K562 (cell line): ENCODE data around the gene EFCAB5. TPM values are rescaled to one million over a fixed set of nuclear protein-coding genes. Genes with fewer than 3 reads are reported as not detected.

Source experiments
- ATAC-seq: fragments of 200-7000 bp; cut with Tn5 transposase; 3 replicates; pipeline ENCODE4 v1.9.1; 2020; ENCODE audit warnings: moderate library complexity
- BruUV-seq: library from RNA; stranded (reverse); fragments of 400-500 nt; replicated peaks from 2 replicates; lab custom pipeline; 2021; lab: Mats Ljungman, UMichigan
- CTCF ChIA-PET: fragments of 300-600 bp; formaldehyde crosslinking; extraction: SDS; loops from one replicate; lab custom pipeline; 2021; ENCODE audit warnings: low intra/inter-chr PET ratio; lab: Yijun Ruan, JAX
- POLR2A ChIA-PET: fragments of 300-600, 350-650 bp; sonication (Branson Sonifier 250); formaldehyde crosslinking; extraction: SDS; loops from one replicate; lab custom pipeline; 2021; ENCODE audit warnings: antibody characterized with exemption, inconsistent platforms; lab: Yijun Ruan, JAX
- DNase-seq, 4 experiments: peaks; one replicate each; pipeline versions ENCODE4 v3.0.0 to v3.0.0-alpha.2; 2011 to 2018; ENCODE audit warnings: low spot score in 3 of 4, mixed read lengths in 3 of 4; ENCODE audit errors: extremely low read depth in 1 of 4
- FAIRE-seq: peaks from 2 replicates; lab custom pipeline; 2011; peaks lifted over from hg19 to GRCh38; lab: Jason Lieb, UNC
- H2AFZ ChIP-seq: 2 replicates; pipeline ENCODE4 v1.6.0; 2011; ENCODE audit warnings: low read depth, low read length, control low read depth, inconsistent platforms
- H3K27ac ChIP-seq: fragments of 200-600 bp; 3 replicates; pipeline ENCODE4 v1.8.0; 2011; ENCODE audit warnings: low read depth, mild to moderate bottlenecking, control low read depth, inconsistent platforms, low read length, moderate library complexity, mixed read lengths; ENCODE audit errors: extremely low read depth
- H3K27me3 ChIP-seq, 2 experiments: fragments of 300-600 bp in 1 of 2; 2 replicates in 1 of 2; 3 replicates in 1 of 2; pipeline versions ENCODE4 v1.6.0 to v1.8.0; 2011; ENCODE audit warnings: inconsistent platforms in 2 of 2, low read length in 2 of 2, mild to moderate bottlenecking in 1 of 2, mixed read lengths in 1 of 2, moderate library complexity in 1 of 2; ENCODE audit not compliant: control insufficient read depth in 2 of 2, insufficient read depth in 2 of 2
- H3K36me3 ChIP-seq: fragments of 300-600 bp; 3 replicates; pipeline ENCODE4 v1.8.0; 2011; ENCODE audit warnings: mild to moderate bottlenecking, low read length, inconsistent platforms; ENCODE audit not compliant: control insufficient read depth, insufficient read depth
- H3K4me1 ChIP-seq, 2 experiments: fragments of 200-600 bp in 1 of 2; replicated peaks in 1 of 2; 2 replicates in 1 of 2; 3 replicates in 1 of 2; pipeline versions ENCODE4 v1.5.1 to v1.8.0; 2011; ENCODE audit warnings: inconsistent platforms in 2 of 2, low read length in 2 of 2, mild to moderate bottlenecking in 1 of 2, mixed read lengths in 1 of 2, moderate library complexity in 1 of 2; ENCODE audit not compliant: control insufficient read depth in 2 of 2, insufficient read depth in 2 of 2
- H3K4me2 ChIP-seq: 2 replicates; pipeline ENCODE4 v1.6.1; 2011; ENCODE audit warnings: low read length, control low read depth, inconsistent platforms, mixed read lengths; ENCODE audit not compliant: insufficient read depth
- H3K4me3 ChIP-seq: fragments of 200-600 bp; sonication (generic), shearing (Covaris generic); 2 replicates; pipeline ENCODE4 v1.5.1; 2016; ENCODE audit warnings: control low read depth, inconsistent platforms
- H3K79me2 ChIP-seq: fragments of 200-600 bp; 3 replicates; pipeline ENCODE4 v1.8.0; 2011; ENCODE audit warnings: low read length, inconsistent platforms; ENCODE audit not compliant: control insufficient read depth, insufficient read depth
- H3K9ac ChIP-seq, 2 experiments: 2 replicates each; pipeline versions ENCODE4 v1.6.0 to v1.6.1; 2011; ENCODE audit warnings: low read depth in 2 of 2, low read length in 2 of 2, control low read depth in 1 of 2, inconsistent platforms in 1 of 2, mild to moderate bottlenecking in 1 of 2, mixed read lengths in 1 of 2; ENCODE audit not compliant: insufficient read depth in 1 of 2
- H3K9me1 ChIP-seq: one replicate; pipeline ENCODE4 v1.6.0; 2011; ENCODE audit warnings: inconsistent platforms, mild to moderate bottlenecking, low read length, moderate library complexity; ENCODE audit not compliant: control insufficient read depth, insufficient read depth
- H3K9me3 ChIP-seq: replicated peaks from 2 replicates; pipeline ENCODE4 v1.5.1; 2011; ENCODE audit warnings: low read depth, low read length, inconsistent platforms; ENCODE audit not compliant: control insufficient read depth, insufficient read depth
- H4K20me1 ChIP-seq: replicated peaks from 2 replicates; pipeline ENCODE4 v1.6.1; 2011; ENCODE audit warnings: low read length, inconsistent platforms, mixed read lengths; ENCODE audit not compliant: control insufficient read depth, insufficient read depth
- CBX3 ChIP-seq, 2 experiments: IDR thresholded peaks; 1 replicate in 1 of 2; 2 replicates in 1 of 2; pipeline ENCODE4 v1.6.1; 2012; ENCODE audit warnings: inconsistent platforms in 2 of 2, low read length in 2 of 2, borderline replicate concordance in 1 of 2, control low read depth in 1 of 2
- GATAD2A ChIP-seq: fragments of 450-650 bp; IDR thresholded peaks from 2 replicates; pipeline ENCODE4 v1.6.1; 2017
- KLF10 ChIP-seq: fragments of 250-450 bp; sonication (Bioruptor Pico); IDR thresholded peaks from 2 replicates; pipeline ENCODE4 v1.6.1; 2021; ENCODE audit warnings: matching md5 sums
- PHF21A ChIP-seq: fragments of 450-650 bp; IDR thresholded peaks from 2 replicates; pipeline ENCODE4 v1.6.1; 2017; ENCODE audit warnings: low read depth, borderline replicate concordance
- TRIM28 ChIP-seq: fragments of 450-650 bp; IDR thresholded peaks from 2 replicates; pipeline ENCODE4 v1.6.1; 2017
- ZNF79 ChIP-seq: fragments of 250-450 bp; sonication (Bioruptor Pico); IDR thresholded peaks from 2 replicates; pipeline ENCODE4 v1.4.0; 2020; ENCODE audit warnings: low read depth, mild to moderate bottlenecking, moderate library complexity
- WGBS: fragments of 100-300 bp; shearing (Covaris generic); methylation state at CpG from one replicate; pipeline ENCODE4 v1.1.6; 2016; ENCODE audit warnings: low coverage, mixed read lengths; ENCODE audit not compliant: insufficient coverage; ENCODE audit errors: missing lambda C conversion rate; 5-methylcytosine and 5-hydroxymethylcytosine counted together
- in situ Hi-C: fragments of 300-500 bp; cut with MboI; formaldehyde crosslinking; loops from 4 replicates; pipeline ENCODE4 v1.15.0; 2018; ENCODE audit warnings: inconsistent platforms, mixed read lengths
- intact Hi-C: fragments of 100-400 bp; cut with micrococcal nuclease; formaldehyde crosslinking; loops from 2 replicates; pipeline ENCODE4 v1.14.2; 2022
- polyA plus RNA-seq, 8 experiments: library from polyadenylated mRNA; depleted of rRNA in 4 of 8; stranded (reverse) in 5 of 8; unstranded in 3 of 8; fragments of >200 nt; fragmentation: Nextera tagmentation in 2 of 8; fragmentation: Illumina TruSeq in 1 of 8; extraction: Ambion mirVana in 2 of 8; extraction: Trizol in 1 of 8; gene quantifications; 2 replicates each; pipeline versions ENCODE4 v1.2.1 to v1.2.3, GENCODE V29; 2011 to 2014; ENCODE audit warnings: inconsistent platforms in 1 of 8, missing spikeins in 1 of 8
- total RNA-seq, 7 experiments: library from RNA; depleted of rRNA in 6 of 7; stranded (reverse); fragments of >200 nt in 6 of 7; fragmentation: Illumina TruSeq in 2 of 7; extraction: Trizol in 2 of 7; gene quantifications; 2 replicates each; pipeline versions ENCODE4 v1.2.1 to v1.2.3, GENCODE V29; 2011 to 2021; ENCODE audit warnings: low replicate concordance in 1 of 7
- TF ChIP-seq, protein P1 (sequence below): fragments of 250-450 bp; sonication (Bioruptor Pico); IDR thresholded peaks from 2 replicates; pipeline ENCODE4 v1.6.1; 2021; ENCODE audit warnings: mild to moderate bottlenecking
- TF ChIP-seq, protein P2 (sequence below): fragments of 200-600 bp; sonication (generic); IDR thresholded peaks from one replicate; pipeline ENCODE4 v1.6.1; 2012; ENCODE audit warnings: mild to moderate bottlenecking, low read depth, low read length, inconsistent platforms
- TF ChIP-seq, protein P3 (sequence below): fragments of 450-650 bp; formaldehyde crosslinking; IDR thresholded peaks from 2 replicates; pipeline ENCODE4 v1.4.0; 2022; ENCODE audit warnings: mild to moderate bottlenecking, moderate library complexity

Gene EFCAB5
- total and polyA plus RNA-seq, 9 of the 15 experiments (the other 6 are each of a cell fraction or from before 2014, with no cell fraction given): 0.06 to 0.11 TPM; not detected in 7

DNA sequence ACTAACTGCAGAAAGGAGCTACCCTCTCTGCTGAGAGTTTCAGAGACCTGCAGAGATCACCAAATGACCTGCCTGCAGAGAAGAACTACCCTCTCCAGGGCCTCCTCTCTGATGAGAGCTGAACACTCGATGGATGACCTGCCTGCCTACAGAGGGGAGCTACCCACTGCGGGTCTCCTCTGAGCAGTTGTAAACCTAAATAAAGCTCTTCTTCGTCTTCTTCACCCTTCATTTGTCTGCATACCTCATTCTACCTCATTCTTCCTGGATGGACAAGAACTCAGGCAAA is 35.6 kb upstream of the EFCAB5 start:
- FAIRE-seq: no peak
- Histone ChIP-seq H3K9me3 (no peaks in the 10 kb centered on the region; the same call in 1 of the 2 replicates), H3K4me1 (no peaks in the 10 kb centered on the region), H3K9me1 (no peaks in the 10 kb centered on the region), H2AFZ (no peak overlapping the region), H3K79me2 (0 out of 3 replicates have a peak, but pooled peaks cover 5% of the 10 kb centered on the region), H3K9ac (no peak overlapping the region), H3K27me3 (no peaks in the 10 kb centered on the region), H3K36me3 (no peaks in the 10 kb centered on the region), H3K4me2 (no peak overlapping the region), H4K20me1 (no peaks in the 10 kb centered on the region), H3K27ac (no peak overlapping the region), H3K4me3 (no peak overlapping the region)
- TF ChIP-seq TRIM28 (0 out of 2 replicates have a peak, but pooled peaks have one; percentile 55), ZNF79 (no peak), CBX3 (IDR thresholded peaks at IDR 0.05; ENCODE audit: borderline replicate concordance in 1 of 2, low read length in 2 of 2) (peak in 1 of 2 experiments; percentile 57; a peak in 1 of 3 replicates), KLF10 (no peak), GATAD2A (no peak), PHF21A (no peak)
- TF ChIP-seq, protein P1, sequence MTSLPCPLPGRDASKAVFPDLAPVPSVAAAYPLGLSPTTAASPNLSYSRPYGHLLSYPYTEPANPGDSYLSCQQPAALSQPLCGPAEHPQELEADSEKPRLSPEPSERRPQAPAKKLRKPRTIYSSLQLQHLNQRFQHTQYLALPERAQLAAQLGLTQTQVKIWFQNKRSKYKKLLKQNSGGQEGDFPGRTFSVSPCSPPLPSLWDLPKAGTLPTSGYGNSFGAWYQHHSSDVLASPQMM (CRISPR knock-in tag): no peak
- TF ChIP-seq, protein P2, sequence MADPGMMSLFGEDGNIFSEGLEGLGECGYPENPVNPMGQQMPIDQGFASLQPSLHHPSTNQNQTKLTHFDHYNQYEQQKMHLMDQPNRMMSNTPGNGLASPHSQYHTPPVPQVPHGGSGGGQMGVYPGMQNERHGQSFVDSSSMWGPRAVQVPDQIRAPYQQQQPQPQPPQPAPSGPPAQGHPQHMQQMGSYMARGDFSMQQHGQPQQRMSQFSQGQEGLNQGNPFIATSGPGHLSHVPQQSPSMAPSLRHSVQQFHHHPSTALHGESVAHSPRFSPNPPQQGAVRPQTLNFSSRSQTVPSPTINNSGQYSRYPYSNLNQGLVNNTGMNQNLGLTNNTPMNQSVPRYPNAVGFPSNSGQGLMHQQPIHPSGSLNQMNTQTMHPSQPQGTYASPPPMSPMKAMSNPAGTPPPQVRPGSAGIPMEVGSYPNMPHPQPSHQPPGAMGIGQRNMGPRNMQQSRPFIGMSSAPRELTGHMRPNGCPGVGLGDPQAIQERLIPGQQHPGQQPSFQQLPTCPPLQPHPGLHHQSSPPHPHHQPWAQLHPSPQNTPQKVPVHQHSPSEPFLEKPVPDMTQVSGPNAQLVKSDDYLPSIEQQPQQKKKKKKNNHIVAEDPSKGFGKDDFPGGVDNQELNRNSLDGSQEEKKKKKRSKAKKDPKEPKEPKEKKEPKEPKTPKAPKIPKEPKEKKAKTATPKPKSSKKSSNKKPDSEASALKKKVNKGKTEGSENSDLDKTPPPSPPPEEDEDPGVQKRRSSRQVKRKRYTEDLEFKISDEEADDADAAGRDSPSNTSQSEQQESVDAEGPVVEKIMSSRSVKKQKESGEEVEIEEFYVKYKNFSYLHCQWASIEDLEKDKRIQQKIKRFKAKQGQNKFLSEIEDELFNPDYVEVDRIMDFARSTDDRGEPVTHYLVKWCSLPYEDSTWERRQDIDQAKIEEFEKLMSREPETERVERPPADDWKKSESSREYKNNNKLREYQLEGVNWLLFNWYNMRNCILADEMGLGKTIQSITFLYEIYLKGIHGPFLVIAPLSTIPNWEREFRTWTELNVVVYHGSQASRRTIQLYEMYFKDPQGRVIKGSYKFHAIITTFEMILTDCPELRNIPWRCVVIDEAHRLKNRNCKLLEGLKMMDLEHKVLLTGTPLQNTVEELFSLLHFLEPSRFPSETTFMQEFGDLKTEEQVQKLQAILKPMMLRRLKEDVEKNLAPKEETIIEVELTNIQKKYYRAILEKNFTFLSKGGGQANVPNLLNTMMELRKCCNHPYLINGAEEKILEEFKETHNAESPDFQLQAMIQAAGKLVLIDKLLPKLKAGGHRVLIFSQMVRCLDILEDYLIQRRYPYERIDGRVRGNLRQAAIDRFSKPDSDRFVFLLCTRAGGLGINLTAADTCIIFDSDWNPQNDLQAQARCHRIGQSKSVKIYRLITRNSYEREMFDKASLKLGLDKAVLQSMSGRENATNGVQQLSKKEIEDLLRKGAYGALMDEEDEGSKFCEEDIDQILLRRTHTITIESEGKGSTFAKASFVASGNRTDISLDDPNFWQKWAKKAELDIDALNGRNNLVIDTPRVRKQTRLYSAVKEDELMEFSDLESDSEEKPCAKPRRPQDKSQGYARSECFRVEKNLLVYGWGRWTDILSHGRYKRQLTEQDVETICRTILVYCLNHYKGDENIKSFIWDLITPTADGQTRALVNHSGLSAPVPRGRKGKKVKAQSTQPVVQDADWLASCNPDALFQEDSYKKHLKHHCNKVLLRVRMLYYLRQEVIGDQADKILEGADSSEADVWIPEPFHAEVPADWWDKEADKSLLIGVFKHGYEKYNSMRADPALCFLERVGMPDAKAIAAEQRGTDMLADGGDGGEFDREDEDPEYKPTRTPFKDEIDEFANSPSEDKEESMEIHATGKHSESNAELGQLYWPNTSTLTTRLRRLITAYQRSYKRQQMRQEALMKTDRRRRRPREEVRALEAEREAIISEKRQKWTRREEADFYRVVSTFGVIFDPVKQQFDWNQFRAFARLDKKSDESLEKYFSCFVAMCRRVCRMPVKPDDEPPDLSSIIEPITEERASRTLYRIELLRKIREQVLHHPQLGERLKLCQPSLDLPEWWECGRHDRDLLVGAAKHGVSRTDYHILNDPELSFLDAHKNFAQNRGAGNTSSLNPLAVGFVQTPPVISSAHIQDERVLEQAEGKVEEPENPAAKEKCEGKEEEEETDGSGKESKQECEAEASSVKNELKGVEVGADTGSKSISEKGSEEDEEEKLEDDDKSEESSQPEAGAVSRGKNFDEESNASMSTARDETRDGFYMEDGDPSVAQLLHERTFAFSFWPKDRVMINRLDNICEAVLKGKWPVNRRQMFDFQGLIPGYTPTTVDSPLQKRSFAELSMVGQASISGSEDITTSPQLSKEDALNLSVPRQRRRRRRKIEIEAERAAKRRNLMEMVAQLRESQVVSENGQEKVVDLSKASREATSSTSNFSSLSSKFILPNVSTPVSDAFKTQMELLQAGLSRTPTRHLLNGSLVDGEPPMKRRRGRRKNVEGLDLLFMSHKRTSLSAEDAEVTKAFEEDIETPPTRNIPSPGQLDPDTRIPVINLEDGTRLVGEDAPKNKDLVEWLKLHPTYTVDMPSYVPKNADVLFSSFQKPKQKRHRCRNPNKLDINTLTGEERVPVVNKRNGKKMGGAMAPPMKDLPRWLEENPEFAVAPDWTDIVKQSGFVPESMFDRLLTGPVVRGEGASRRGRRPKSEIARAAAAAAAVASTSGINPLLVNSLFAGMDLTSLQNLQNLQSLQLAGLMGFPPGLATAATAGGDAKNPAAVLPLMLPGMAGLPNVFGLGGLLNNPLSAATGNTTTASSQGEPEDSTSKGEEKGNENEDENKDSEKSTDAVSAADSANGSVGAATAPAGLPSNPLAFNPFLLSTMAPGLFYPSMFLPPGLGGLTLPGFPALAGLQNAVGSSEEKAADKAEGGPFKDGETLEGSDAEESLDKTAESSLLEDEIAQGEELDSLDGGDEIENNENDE: no peak
- TF ChIP-seq, protein P3, sequence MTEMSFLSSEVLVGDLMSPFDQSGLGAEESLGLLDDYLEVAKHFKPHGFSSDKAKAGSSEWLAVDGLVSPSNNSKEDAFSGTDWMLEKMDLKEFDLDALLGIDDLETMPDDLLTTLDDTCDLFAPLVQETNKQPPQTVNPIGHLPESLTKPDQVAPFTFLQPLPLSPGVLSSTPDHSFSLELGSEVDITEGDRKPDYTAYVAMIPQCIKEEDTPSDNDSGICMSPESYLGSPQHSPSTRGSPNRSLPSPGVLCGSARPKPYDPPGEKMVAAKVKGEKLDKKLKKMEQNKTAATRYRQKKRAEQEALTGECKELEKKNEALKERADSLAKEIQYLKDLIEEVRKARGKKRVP: no peak
- intact Hi-C loops: no loop called here
- ATAC-seq: no peak
- ChIA-PET POLR2A (interaction anchor here (0.9 kb wide), 1 partner anchor 11 kb away, joined by 4 read pairs; no protein-coding TSS in a partner anchor), CTCF (no interaction called here)
- in situ Hi-C loops: no loop called here
- no TSS peak for BruUV-seq
- WGBS: 43% methylated on average over 3 of the region's 3 CpGs
- DNase-seq: no peak
